ENCODE results near the gene TULP4.
"Not testable (repeated sequence)": the region's sequence is repeated elsewhere in the genome, so short reads cannot be mapped to it uniquely, and the experiment has no call there.

The TULP4 gene

DNA sequence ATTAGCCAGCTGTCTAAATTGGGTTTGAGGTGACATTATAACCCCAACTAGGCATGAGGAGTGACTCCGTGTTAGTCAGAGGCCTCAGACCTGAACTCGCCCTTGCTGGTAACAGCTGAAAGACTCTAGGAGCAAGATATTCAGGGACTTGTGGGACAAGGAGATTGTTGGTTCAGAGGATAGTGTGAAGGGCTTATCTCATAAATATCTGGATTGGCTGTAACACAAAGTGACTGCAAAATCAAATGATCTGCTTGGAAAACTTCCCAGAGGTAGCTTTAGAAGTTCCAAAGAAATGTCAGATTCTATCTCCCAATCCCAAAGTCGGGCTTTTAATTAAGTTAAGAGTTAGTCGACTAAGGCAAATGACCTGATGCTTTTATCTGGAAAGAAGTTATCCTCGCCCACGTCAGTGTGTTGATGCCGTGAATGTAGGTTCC lies 72.4 kb downstream of the TULP4 start:
- no peak overlapping the region for H3K4me3 ChIP-seq
- TF ChIP-seq, protein P1, sequence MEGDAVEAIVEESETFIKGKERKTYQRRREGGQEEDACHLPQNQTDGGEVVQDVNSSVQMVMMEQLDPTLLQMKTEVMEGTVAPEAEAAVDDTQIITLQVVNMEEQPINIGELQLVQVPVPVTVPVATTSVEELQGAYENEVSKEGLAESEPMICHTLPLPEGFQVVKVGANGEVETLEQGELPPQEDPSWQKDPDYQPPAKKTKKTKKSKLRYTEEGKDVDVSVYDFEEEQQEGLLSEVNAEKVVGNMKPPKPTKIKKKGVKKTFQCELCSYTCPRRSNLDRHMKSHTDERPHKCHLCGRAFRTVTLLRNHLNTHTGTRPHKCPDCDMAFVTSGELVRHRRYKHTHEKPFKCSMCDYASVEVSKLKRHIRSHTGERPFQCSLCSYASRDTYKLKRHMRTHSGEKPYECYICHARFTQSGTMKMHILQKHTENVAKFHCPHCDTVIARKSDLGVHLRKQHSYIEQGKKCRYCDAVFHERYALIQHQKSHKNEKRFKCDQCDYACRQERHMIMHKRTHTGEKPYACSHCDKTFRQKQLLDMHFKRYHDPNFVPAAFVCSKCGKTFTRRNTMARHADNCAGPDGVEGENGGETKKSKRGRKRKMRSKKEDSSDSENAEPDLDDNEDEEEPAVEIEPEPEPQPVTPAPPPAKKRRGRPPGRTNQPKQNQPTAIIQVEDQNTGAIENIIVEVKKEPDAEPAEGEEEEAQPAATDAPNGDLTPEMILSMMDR (IDR thresholded peaks at IDR 0.05): no peak
- DNase-seq (ENCODE audit: low spot score): no peak
- no peak overlapping the region for H3K27ac ChIP-seq

DNA sequence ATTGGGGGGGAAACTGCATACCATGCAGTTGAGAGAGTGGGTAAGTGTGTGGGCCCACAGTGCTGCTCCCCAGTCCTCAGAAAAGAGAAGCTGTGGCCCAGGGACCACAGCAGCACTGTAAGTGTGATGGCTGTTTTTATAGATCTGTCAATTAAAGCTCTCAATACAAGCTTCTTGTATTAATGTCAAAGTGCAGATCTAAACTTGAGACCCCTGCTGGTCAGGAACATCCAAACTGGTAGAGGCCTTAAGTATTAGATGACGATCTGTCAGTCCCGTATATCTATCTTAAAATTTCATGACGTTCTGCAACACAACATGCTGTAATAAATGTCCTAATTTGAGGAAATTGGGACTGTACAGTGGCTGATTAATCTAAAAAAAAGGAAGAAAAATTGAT lies 74.8 kb downstream of the TULP4 start:
- TF ChIP-seq, protein P1 (IDR thresholded peaks at IDR 0.05): no peak
- Histone ChIP-seq H3K27ac (no peak overlapping the region), H3K4me3 (no peak overlapping the region)
- DNase-seq (ENCODE audit: low spot score): no peak

DNA sequence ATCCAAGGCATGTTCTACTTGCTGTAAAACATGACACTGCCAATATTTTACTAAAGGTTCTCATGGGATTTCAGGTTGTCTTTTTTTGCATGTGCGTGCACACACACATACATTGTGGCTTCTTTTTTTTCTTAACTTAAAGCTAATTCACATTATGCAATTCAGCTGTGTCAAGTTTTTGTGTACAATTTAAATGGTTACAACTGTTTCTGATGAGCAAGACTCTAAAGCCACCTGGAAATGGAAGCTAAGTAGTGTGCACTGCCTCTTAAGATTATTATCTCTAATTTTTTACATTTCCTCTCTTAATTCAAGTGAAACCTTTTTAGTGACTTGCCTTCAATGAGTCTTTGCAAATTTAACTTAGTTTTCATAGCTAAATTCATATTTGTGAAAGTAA lies 75.3 kb downstream of the TULP4 start:
- no peak for DNase-seq (ENCODE audit: low spot score)
- no peak overlapping the region for H3K4me3 ChIP-seq
- TF ChIP-seq, protein P1 (IDR thresholded peaks at IDR 0.05): no peak

DNA sequence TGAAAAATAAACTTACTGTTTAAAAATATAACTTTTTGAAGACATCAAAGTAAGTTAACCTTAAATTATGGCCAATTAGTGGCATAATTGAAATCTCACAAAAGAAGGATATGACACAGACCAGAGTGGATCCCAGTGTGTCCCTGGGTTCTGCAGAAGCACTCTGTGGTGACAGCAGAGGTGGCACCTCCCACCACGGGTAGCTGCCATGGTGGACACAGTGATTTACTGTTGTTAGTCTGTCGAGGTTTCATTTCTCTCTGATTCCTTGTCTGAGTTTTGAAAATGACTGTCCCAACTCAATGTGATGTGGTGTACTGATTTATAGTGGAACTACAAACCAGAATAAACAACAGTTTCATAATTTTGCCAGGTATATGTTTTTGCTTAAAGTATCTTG lies 76.5 kb downstream of the TULP4 start:
- Histone ChIP-seq H3K4me3 (no peak overlapping the region), H3K27ac (no peak overlapping the region)
- DNase-seq (ENCODE audit: low spot score): no peak
- TF ChIP-seq, protein P1 (IDR thresholded peaks at IDR 0.05): no peak

More for the DNA sequence above, 75.3 kb downstream of the TULP4 start:
- H3K27ac ChIP-seq: no peak overlapping the region

DNA sequence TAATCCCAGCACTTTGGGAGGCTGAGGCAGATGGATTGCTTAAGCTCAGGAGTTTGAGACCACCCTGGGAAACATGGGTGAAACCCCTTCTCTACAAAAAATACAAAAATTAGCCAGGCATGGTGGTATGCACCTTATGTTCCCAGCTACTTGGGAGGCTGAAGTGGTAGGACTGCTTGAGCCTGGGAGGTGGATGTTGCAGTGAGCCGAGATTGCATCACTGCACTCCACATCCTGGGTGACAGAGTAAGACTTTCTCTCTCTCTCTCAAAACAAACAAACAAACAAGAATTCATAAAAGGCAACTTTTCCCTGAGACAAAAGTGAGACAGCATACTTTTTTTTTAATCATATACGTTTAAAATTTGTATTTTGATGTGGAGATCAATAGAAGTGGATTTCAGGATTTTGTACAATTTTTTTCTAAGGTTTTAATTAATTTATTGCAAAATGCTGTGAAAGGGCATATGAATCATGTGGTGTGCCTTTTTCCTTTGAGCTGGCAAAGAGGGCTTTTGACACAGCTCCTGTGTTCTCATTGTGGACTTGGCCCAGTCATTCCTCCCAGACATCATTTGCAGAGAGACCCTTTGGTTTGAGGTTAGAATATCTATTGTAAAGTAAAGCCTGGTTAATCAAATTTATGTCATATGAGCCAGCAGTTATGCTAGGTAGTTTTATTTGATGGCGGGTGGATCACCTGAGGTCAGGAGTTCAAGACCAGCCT lies 77.1 kb downstream of the TULP4 start:
- TF ChIP-seq, protein P1 (IDR thresholded peaks at IDR 0.05): no peak
- H3K4me3 ChIP-seq: no peak overlapping the region
- DNase-seq (ENCODE audit: low spot score): no peak
- H3K27ac ChIP-seq: no peak overlapping the region

DNA sequence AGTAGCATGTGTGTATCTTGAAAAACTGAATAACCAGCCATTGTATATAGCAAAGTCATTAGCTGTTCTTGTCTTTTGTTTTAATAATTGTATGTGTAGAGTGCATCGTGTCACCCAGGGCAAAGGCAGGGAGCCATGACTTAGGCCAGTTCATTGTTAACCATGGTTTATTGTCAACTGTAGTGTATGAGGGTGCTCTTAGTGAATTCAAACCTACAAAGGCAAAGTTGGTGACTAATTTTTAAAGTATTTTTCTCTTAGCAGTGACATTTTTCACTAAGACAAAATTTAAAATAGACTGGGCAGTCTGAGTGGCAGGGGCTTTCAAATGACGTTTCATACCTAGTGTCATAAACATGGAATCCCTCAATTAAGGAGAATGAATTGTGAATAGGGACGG lies 79.0 kb downstream of the TULP4 start:
- Histone ChIP-seq H3K27ac (no peak overlapping the region), H3K4me3 (no peak overlapping the region)
- TF ChIP-seq, protein P1 (IDR thresholded peaks at IDR 0.05): no peak
- DNase-seq (ENCODE audit: low spot score): no peak

DNA sequence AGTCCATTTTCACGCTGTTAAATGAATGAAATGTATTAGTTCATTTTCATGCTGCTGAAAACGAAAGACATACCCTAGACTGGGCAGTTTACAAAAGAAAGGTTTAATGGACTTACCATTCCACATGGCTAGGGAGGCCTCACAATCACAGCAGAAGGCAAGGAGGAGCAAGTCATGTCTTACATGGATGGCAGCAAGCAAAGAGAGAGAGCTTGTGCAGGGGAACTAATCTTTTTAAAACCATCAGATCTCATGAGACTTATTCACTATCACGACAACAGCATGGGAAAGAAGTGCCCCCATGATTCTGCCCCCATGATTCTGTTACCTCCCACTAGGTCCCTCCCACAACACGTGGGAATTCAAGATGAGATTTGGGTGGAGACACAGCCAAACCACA lies 79.7 kb downstream of the TULP4 start:
- not testable (repeated sequence) for H3K4me3 ChIP-seq; DNase-seq (ENCODE audit: low spot score); H3K27ac ChIP-seq

All from coronary artery (tissue), 2 donors.